Neutrophil (primary cell): ENCODE measurements around the gene PALLD.

Experiments used
- H3K27ac ChIP-seq: fragments of 200-600 bp; sonication (generic); 2 replicates; pipeline ENCODE4 v1.5.1; 2016; ENCODE audit warnings: mild to moderate bottlenecking, moderate library complexity
- H3K27me3 ChIP-seq: fragments of 200-600 bp; sonication (generic); 2 replicates; pipeline ENCODE4 v1.6.0; 2016; ENCODE audit warnings: mild to moderate bottlenecking
- H3K36me3 ChIP-seq: fragments of 200-600 bp; sonication (generic); 2 replicates; pipeline ENCODE4 v1.5.1; 2017
- H3K4me1 ChIP-seq, 2 experiments: fragments of 200-600 bp in 1 of 2; sonication (generic) in 1 of 2; 1 replicate in 1 of 2; 2 replicates in 1 of 2; pipeline versions ENCODE4 v1.5.1 to v1.6.1; 2013 to 2016; ENCODE audit warnings: low read depth in 1 of 2, low read length in 1 of 2, mild to moderate bottlenecking in 1 of 2, moderate library complexity in 1 of 2; ENCODE audit not compliant: control insufficient read depth in 1 of 2, insufficient read depth in 1 of 2
- H3K4me3 ChIP-seq, 2 experiments: fragments of 200-600 bp in 1 of 2; sonication (generic) in 1 of 2; 1 replicate in 1 of 2; 2 replicates in 1 of 2; pipeline ENCODE4 v1.5.1; 2013 to 2016; ENCODE audit warnings: low read depth in 1 of 2, low read length in 1 of 2, mild to moderate bottlenecking in 1 of 2, moderate library complexity in 1 of 2
- H3K9me3 ChIP-seq: fragments of 200-600 bp; sonication (generic); 2 replicates; pipeline ENCODE4 v1.5.1; 2016
- CTCF ChIP-seq: fragments of 200-600 bp; sonication (generic); IDR thresholded peaks from 2 replicates; pipeline ENCODE4 v1.5.1; 2016; ENCODE audit warnings: antibody characterized with exemption

The PALLD gene

GRCh38 chr4:168743131-168743530 lies 246.3 kb downstream of the PALLD start:
- no peak for TF ChIP-seq CTCF
- Histone ChIP-seq H3K4me3 (no peak overlapping the region), H3K27ac (no peak overlapping the region), H3K9me3 (no peaks in the 10 kb centered on the region), H3K4me1 (no peaks in the 10 kb centered on the region), H3K36me3 (no peaks in the 10 kb centered on the region), H3K27me3 (no peaks in the 10 kb centered on the region)

GRCh38 chr4:168743601-168744000 lies 246.7 kb downstream of the PALLD start:
- no peaks in the 10 kb centered on the region for H3K27me3 ChIP-seq
- no peak for TF ChIP-seq CTCF
- no peaks in the 10 kb centered on the region for H3K9me3 ChIP-seq
- no peak overlapping the region for H3K27ac ChIP-seq
- H3K36me3 ChIP-seq: no peaks in the 10 kb centered on the region
- no peak overlapping the region for H3K4me3 ChIP-seq
- H3K4me1 ChIP-seq: no peaks in the 10 kb centered on the region

GRCh38 chr4:168744021-168744420 lies 247.2 kb downstream of the PALLD start:
- no peak for TF ChIP-seq CTCF
- Histone ChIP-seq H3K36me3 (no peaks in the 10 kb centered on the region), H3K27me3 (no peaks in the 10 kb centered on the region), H3K4me1 (no peaks in the 10 kb centered on the region), H3K27ac (no peak overlapping the region), H3K9me3 (no peaks in the 10 kb centered on the region), H3K4me3 (no peak overlapping the region)

GRCh38 chr4:168748807-168749206 lies 252.0 kb downstream of the PALLD start:
- Histone ChIP-seq H3K4me3 (no peak overlapping the region), H3K36me3 (no peaks in the 10 kb centered on the region), H3K27ac (no peak overlapping the region)

GRCh38 chr4:168751263-168752225 lies 254.7 kb downstream of the PALLD start:
- TF ChIP-seq CTCF: no peak
- no peak overlapping the region for H3K27ac ChIP-seq

More at GRCh38 chr4:168748807-168749206, 252.0 kb downstream of the PALLD start:
- H3K27me3 ChIP-seq: no peaks in the 10 kb centered on the region
- H3K4me1 ChIP-seq: no peaks in the 10 kb centered on the region
- no peaks in the 10 kb centered on the region for H3K9me3 ChIP-seq
- TF ChIP-seq CTCF: no peak

More at GRCh38 chr4:168751263-168752225, 254.7 kb downstream of the PALLD start:
- no peaks in the 10 kb centered on the region for H3K4me1 ChIP-seq
- H3K9me3 ChIP-seq: no peaks in the 10 kb centered on the region
- H3K36me3 ChIP-seq: no peaks in the 10 kb centered on the region
- H3K27me3 ChIP-seq: no peaks in the 10 kb centered on the region
- H3K4me3 ChIP-seq: no peak overlapping the region
